Glutamatergic neuron (in vitro differentiated cells): ENCODE measurements around the gene ILKAP. TPM values are rescaled to one million over a fixed set of nuclear protein-coding genes. Genes with fewer than 3 reads are reported as not detected.

Experiments used
- DNase-seq: peaks from one replicate; pipeline ENCODE4 v3.0.0; 2022
- H3K27ac Mint-ChIP-seq: one replicate; pipeline ENCODE4 v1.8.0; 2020; ENCODE audit warnings: mild to moderate bottlenecking, mixed read lengths, inconsistent platforms; ENCODE audit not compliant: unreplicated experiment
- H3K27me3 Mint-ChIP-seq: one replicate; pipeline ENCODE4 v1.8.0; 2020; ENCODE audit warnings: mild to moderate bottlenecking, moderate library complexity, mixed read lengths, inconsistent platforms; ENCODE audit not compliant: unreplicated experiment
- H3K36me3 Mint-ChIP-seq: one replicate; pipeline ENCODE4 v1.8.0; 2020; ENCODE audit warnings: mild to moderate bottlenecking, mixed read lengths, inconsistent platforms; ENCODE audit not compliant: unreplicated experiment
- H3K4me1 Mint-ChIP-seq: one replicate; pipeline ENCODE4 v1.8.0; 2020; ENCODE audit warnings: mild to moderate bottlenecking, low read depth, mixed read lengths, inconsistent platforms; ENCODE audit not compliant: unreplicated experiment
- H3K4me3 Mint-ChIP-seq: one replicate; pipeline ENCODE4 v1.8.0; 2020; ENCODE audit warnings: mild to moderate bottlenecking, mixed read lengths, inconsistent platforms; ENCODE audit not compliant: unreplicated experiment
- H3K9me3 Mint-ChIP-seq: one replicate; pipeline ENCODE4 v1.8.0; 2020; ENCODE audit warnings: mild to moderate bottlenecking, moderate library complexity, mixed read lengths, inconsistent platforms; ENCODE audit not compliant: unreplicated experiment
- CTCF ChIP-seq: fragments of 200-600 bp; sonication (generic); IDR thresholded peaks from one replicate; pipeline ENCODE4 v1.5.0; 2021; ENCODE audit not compliant: partially characterized antibody, unreplicated experiment
- total RNA-seq: library from RNA; stranded (reverse); fragmentation: NEBNext Ultra II Directional; extraction: Animal tissue kit (Norgen Biotek cat#: 25700); gene quantifications from one replicate; pipeline ENCODE4 v1.2.1, GENCODE V29; 2021; ENCODE audit not compliant: unreplicated experiment

The ILKAP gene
- total RNA-seq, 1 donor from 2014 or later = 61.3 TPM

GRCh38 chr2:238239543-238239862 is 36.0 kb upstream of the ILKAP start:
- TF ChIP-seq CTCF = no peak
- H3K4me1 Mint-ChIP-seq = peaks cover 42% of the 10 kb centered on the region
- H3K27ac Mint-ChIP-seq = no peak overlapping the region
- peaks cover 26% of the 10 kb centered on the region for H3K27me3 Mint-ChIP-seq
- no peak overlapping the region for H3K4me3 Mint-ChIP-seq
- H3K9me3 Mint-ChIP-seq = peaks cover 29% of the 10 kb centered on the region
- DNase-seq = no peak
- H3K36me3 Mint-ChIP-seq = peaks cover 10% of the 10 kb centered on the region

GRCh38 chr2:238238766-238239542 is 35.5 kb upstream of the ILKAP start:
- TF ChIP-seq CTCF = peak; percentile 9
- peak overlapping the region; percentile 92 for H3K4me3 Mint-ChIP-seq
- H3K27ac Mint-ChIP-seq = peak overlapping the region; percentile 82
- peaks cover 26% of the 10 kb centered on the region for H3K9me3 Mint-ChIP-seq
- peaks cover 37% of the 10 kb centered on the region for H3K4me1 Mint-ChIP-seq
- peaks cover 10% of the 10 kb centered on the region for H3K36me3 Mint-ChIP-seq
- peak; percentile 65 for DNase-seq
- peaks cover 26% of the 10 kb centered on the region for H3K27me3 Mint-ChIP-seq

GRCh38 chr2:238238311-238238765 is 34.8 kb upstream of the ILKAP start:
- no peak for TF ChIP-seq CTCF
- H3K9me3 Mint-ChIP-seq = peaks cover 25% of the 10 kb centered on the region
- H3K36me3 Mint-ChIP-seq = peaks cover 10% of the 10 kb centered on the region
- H3K27me3 Mint-ChIP-seq = peaks cover 26% of the 10 kb centered on the region
- H3K4me1 Mint-ChIP-seq = peaks cover 32% of the 10 kb centered on the region
- H3K4me3 Mint-ChIP-seq = peak overlapping the region; percentile 92
- H3K27ac Mint-ChIP-seq = peak overlapping the region; percentile 90
- no peak for DNase-seq

GRCh38 chr2:238237431-238238135 is 34.1 kb upstream of the ILKAP start:
- Mint-ChIP-seq H3K27ac (peak overlapping the region; percentile 90), H3K4me3 (peak overlapping the region; percentile 92), H3K4me1 (peaks cover 29% of the 10 kb centered on the region), H3K27me3 (peaks cover 26% of the 10 kb centered on the region), H3K9me3 (peaks cover 24% of the 10 kb centered on the region), H3K36me3 (peaks cover 10% of the 10 kb centered on the region)
- no peak for TF ChIP-seq CTCF
- DNase-seq = no peak

GRCh38 chr2:238236571-238236970 is 33.1 kb upstream of the ILKAP start:
- Mint-ChIP-seq H3K9me3 (peaks cover 15% of the 10 kb centered on the region), H3K36me3 (peaks cover 15% of the 10 kb centered on the region), H3K27ac (peak overlapping the region; percentile 7), H3K27me3 (peaks cover 17% of the 10 kb centered on the region), H3K4me1 (peaks cover 21% of the 10 kb centered on the region), H3K4me3 (peak overlapping the region; percentile 14)
- no peak for TF ChIP-seq CTCF
- no peak for DNase-seq
